ENCODE measurements around the gene HDAC7.

Gene HDAC7

GRCh38 chr12:47753021-47754001, 66.4 kb downstream of the HDAC7 start:
- no peak for DNase-seq (ENCODE audit: low read depth)
- no peak for TF ChIP-seq CTCF (conservative IDR thresholded peaks at IDR 0.05; ENCODE audit: low read length)
- no peak overlapping the region for H3K4me3 ChIP-seq (ENCODE audit: low read length)

GRCh38 chr12:47752552-47752951, 67.2 kb downstream of the HDAC7 start:
- no peak overlapping the region for H3K4me3 ChIP-seq (ENCODE audit: low read length)
- peak; percentile 81 for DNase-seq (ENCODE audit: low read depth)
- TF ChIP-seq CTCF (conservative IDR thresholded peaks at IDR 0.05; ENCODE audit: low read length), result no peak

GRCh38 chr12:47752121-47752520, 67.6 kb downstream of the HDAC7 start:
- no peak for TF ChIP-seq CTCF (conservative IDR thresholded peaks at IDR 0.05; ENCODE audit: low read length)
- H3K4me3 ChIP-seq (ENCODE audit: low read length), result no peak overlapping the region
- no peak for DNase-seq (ENCODE audit: low read depth)

GRCh38 chr12:47751561-47751960, 68.1 kb downstream of the HDAC7 start:
- no peak for DNase-seq (ENCODE audit: low read depth)
- TF ChIP-seq CTCF (conservative IDR thresholded peaks at IDR 0.05; ENCODE audit: low read length), result no peak
- H3K4me3 ChIP-seq (ENCODE audit: low read length), result no peak overlapping the region

- no peak overlapping the region for H3K4me3 ChIP-seq (ENCODE audit: low read length)
- DNase-seq (ENCODE audit: low read depth), result no peak
- no peak for TF ChIP-seq CTCF (conservative IDR thresholded peaks at IDR 0.05; ENCODE audit: low read length)
Measured at GRCh38 chr12:47750916-47751470, 68.7 kb downstream of the HDAC7 start.

GRCh38 chr12:47750229-47750798, 69.4 kb downstream of the HDAC7 start:
- no peak for TF ChIP-seq CTCF (conservative IDR thresholded peaks at IDR 0.05; ENCODE audit: low read length)
- no peak overlapping the region for H3K4me3 ChIP-seq (ENCODE audit: low read length)
- DNase-seq (ENCODE audit: low read depth), result no peak
